Retina (tissue), 1 donor: ENCODE results near the gene ASB12.
"Not testable (repeated sequence)": the region's sequence is repeated elsewhere in the genome, so short reads cannot be mapped to it uniquely, and the experiment has no call there.

Source experiments
- DNase-seq: peaks from one replicate; pipeline ENCODE4 v3.0.0-alpha.2; 2016

The ASB12 gene, protein sequence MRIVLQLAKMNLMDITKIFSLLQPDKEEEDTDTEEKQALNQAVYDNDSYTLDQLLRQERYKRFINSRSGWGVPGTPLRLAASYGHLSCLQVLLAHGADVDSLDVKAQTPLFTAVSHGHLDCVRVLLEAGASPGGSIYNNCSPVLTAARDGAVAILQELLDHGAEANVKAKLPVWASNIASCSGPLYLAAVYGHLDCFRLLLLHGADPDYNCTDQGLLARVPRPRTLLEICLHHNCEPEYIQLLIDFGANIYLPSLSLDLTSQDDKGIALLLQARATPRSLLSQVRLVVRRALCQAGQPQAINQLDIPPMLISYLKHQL

DNA sequence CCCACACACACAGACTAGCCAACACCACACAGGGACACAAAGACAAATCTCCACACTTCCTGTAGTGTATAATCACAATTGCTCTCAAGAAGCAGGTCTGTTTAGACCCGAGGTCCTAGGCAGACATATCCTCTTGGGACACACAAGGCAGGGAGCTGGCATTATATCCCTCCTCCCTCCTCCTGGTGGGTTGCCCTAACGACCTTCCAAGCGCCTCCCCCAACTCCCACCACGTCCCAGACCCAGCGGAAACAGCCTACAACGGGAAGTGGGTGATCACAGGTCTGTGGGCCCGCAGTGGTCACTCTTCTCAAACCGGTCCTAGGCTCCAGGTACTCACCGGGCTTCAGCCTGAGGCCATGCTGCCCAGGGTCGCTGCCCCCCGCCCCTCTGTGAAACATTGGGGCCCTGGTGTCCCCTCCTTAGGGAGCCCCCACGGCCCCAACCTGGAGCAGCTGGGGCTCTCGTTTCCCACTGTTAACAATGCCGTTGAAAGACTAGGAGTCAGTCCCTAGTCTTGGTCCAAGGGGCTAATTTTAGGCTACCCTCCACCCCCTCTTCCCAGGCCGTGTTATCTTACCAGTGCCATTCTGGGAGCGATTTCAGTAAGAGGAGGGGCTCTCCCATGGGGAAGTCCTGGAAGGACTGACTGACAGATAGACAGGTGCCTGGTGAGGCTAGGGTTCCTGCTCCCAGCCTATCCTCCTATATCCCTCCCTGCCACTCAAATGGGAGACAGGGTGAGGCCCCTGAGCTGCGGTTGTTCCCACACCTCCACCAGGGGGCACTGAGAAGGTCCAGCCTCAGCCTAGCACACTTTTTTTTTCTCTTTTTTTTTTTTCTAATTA lies at the start of gene ASB12:
Gene ASB12 (minus strand): TSS at position 485 of the 848 bp plus-strand sequence. CDS start 4,957 bp downstream, outside the sequence.
- no peak for DNase-seq

- DNase-seq, result no peak
Observed at GRCh38 chrX:64265265-64265664, 34.9 kb upstream of the ASB12 start.

DNA sequence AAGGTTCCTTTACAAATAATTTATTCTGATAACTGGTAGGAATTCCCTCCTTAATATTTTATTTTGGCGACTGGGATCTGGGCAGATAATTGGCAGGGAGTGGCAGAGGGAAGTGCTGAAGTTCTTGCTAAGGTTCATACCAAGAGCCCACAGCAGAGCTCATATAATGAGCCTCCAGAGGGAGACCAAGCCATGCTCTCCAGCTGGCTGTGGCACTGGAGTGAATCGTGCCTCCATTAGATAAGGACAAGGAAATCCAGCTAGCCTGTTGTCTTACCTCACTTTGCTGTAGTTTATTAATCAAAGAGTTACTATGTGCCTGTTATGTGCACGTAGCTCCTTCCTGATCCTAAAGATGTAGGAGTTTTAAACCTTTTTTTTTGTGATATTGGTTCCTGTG lies 1.3 kb downstream of the ASB12 start:
- no peak for DNase-seq

- no peak for DNase-seq
Observed at GRCh38 chrX:64218023-64218422, 12.4 kb downstream of the ASB12 start.

- DNase-seq, result not testable (repeated sequence)
Observed at GRCh38 chrX:64213989-64214388, 16.4 kb downstream of the ASB12 start.

GRCh38 chrX:64206556-64207162 lies 23.7 kb downstream of the ASB12 start:
- no peak for DNase-seq

- peak; percentile 96 for DNase-seq
Observed at GRCh38 chrX:64205735-64206501, 24.5 kb downstream of the ASB12 start.

- DNase-seq, result no peak
Observed at GRCh38 chrX:64205441-64205734, 25.0 kb downstream of the ASB12 start, which contains the start of gene AMER1. AMER1 (minus strand) TSS chrX:64205708; CDS start chrX:64193286, 12,422 bp downstream.

DNA sequence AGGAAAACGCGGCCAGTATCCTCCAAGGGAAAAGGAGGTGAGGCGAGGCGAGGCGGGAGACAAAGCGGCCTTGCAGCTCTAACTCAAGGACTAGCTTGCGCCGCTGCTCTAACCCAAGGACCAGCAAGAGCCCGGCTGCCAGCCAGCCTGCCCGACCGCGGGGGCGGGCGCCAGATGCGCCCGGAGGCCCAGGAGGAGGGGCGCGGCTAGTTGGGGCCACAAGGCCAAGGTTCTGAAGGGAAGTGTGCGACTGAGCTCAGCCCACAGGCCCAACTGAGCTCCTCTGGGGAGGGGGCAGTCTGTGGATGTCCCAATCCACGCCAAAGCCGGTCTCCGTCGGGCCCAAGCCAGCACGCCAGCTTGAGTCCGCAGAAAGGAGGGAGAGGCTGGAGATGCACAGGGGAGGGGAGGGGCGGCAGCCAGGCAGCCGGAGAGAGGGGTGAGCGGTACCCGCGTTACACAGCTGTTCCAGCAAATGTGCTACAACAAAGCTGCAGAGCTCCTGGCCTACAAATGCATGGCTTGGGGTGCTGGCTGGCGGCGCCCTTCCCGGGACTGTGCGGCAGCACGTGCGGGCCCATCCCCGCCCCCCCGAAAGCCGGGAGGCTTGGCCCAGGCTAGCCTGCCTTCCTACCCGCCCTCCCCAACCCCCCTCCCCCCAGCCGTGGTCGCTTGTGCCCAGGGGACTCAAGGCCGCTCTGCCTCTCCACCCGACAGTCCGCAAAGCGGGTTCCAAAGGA lies 25.5 kb downstream of the ASB12 start:
- DNase-seq, result peak; percentile 75

DNA sequence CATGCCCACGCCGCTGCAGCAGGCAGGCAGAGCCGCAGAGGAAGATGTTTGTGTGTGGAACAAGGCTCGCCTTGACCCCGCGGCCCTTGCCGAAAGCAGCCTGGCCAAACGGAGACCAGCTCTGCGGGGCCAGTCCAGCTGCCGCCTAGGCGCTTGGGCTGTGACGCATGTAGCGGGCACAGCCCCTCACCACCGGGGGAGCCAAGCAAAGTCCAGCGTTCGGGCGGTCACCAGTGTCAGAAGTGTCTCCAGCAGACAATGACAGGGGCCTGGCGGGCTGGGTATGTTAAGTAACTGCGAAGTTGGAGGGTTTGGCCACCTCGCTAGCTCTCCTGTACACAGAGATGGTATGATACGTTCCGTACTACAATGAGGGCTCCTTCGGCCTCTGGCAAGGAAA lies 26.2 kb downstream of the ASB12 start:
- no peak for DNase-seq

DNA sequence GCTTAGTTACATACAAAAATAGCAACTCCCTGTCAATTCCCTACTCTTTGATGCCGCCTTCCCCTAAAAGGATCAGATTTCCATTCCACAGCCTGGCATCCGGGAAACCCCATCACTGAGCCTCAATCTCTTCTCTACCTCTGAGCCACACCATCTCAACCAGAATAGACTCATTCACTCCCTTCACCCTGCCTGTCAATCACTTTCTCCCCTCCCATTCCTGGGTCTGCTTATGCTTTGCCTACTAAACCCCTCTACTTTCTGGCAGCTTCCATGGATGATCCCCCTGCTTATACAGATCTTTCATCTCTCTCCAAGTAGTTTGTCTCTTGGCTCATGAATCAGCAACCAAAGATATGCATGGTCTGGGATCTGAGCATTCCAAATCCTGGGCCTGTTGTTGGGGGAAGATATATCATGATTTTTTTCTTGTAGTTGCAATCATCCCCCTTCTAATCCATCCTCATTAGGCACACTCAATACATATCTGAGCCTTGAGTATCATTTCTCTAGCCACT lies 27.5 kb downstream of the ASB12 start:
- DNase-seq, result no peak

- no peak for DNase-seq
Observed at GRCh38 chrX:64198036-64198435, 32.4 kb downstream of the ASB12 start.

GRCh38 chrX:64196606-64197005 lies 33.8 kb downstream of the ASB12 start:
- no peak for DNase-seq

DNA sequence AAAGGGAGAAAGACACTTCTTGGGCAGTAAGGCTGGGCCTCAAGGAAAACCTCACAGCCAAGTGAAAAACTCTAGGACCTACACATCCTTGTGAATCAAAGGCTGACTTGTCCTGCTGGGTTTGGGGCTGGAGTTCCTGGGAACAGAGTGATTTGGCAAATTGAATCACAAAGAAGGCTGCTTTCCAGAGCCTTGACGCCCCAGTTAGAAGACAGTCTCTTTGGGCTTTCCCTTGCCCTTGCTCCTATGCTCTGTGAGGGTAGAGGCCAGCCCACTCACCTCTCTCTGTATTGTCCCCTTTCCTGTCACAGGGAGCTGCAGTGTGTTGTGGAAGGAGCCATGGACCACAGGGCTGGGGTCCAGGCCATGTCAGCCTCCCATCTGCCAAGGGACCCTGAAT lies 34.5 kb downstream of the ASB12 start:
- DNase-seq, result no peak

DNA sequence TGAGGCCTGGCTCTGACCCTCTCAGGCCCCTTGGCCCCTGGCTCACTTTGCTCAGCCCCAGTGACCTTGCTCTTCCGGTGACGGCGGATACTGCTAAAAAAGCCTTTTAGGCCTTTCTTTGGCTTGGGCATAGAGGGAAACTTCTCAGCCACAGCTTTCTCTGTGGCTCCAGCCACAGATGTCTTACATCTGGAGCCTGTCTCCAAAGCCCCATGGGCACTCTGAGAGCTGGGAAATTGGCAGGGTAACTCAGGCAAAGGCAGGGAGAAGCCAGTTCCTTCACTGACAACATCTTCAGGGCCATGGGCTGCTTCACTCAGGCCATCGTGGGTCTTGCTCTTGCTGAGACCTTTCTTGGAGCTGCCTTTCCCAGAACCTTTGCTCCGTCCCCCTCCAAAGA lies 37.7 kb downstream of the ASB12 start:
- DNase-seq, result no peak

DNA sequence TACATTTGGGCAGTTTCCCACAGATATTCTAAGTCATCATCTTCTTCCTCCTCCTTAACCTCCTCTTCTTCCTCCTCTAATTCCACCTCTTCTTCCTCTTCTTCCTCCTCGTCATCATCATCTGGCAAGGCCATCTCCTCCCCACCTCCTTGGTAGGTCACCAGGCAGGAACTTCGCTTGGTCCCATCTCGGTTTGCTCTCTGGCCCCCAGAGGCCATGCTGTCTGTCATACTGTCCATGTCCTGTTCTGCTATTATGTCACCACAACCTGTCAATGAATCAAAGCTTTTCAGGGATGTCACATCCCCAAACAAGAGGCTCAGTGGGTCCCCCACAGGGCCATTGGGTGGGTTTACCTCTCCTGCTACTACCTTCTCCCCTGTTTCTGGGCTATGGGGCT lies 38.4 kb downstream of the ASB12 start:
- no peak for DNase-seq

DNA sequence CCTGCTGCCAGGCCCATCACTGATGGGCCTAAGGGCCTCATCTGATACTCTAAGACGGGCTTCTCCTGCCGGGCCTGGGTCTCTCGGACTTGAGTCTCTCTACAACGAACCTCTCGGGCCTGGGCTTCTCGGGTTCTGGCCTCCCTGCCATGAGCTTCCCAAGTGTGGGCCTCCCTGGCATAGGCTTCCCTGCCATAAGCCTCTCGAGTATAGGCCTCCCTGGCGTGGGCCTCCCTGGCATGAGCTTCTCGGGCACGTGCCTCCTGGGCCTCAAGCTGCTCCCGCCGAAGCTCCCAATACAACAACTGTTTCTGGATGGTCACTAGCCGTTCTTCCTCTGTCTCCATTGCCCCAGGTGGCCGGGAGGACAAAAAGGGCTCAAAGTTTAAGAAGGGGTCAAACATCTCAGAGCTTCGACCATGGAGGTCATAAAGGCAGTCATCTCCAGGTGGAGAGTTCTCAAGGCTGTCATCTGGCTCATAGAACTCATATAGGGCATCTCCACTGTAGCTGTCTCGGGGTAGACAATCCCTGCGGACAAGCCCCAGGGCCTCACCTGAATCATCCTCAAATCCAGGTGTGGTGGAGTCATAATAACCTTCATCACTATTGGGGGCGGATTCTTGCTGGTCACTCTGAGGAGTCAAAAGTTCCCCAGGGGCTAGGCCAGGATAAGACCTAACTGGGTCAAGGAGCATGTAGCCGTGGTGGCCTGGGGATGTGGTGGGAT lies 39.0 kb downstream of the ASB12 start:
- no peak for DNase-seq

- DNase-seq, result no peak
Observed at GRCh38 chrX:64190136-64190740, 40.2 kb downstream of the ASB12 start.

DNA sequence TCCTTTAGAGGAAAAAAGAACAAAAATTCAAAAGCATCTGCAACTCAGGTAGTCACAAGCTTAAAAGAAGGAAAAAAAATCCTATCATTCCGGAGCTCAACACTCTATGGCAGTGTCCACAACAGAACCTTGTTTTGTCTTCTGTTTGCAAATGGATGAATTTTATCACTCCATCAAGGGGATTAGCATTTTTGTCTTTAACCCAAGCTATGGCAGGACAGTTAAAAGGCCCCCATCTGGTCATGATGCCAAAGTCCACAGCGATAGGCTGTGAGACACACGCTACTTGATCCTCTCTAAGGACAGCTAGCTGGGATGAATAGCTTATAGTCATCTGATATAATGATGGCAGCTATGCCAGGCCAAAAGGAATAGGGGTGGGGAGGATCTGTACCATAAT lies 41.5 kb downstream of the ASB12 start:
- no peak for DNase-seq

GRCh38 chrX:64187762-64188150 lies 42.7 kb downstream of the ASB12 start:
- no peak for DNase-seq
